H1 (cell line): Measurements from ENCODE around the gene RFXANK. TPM values are rescaled to one million over a fixed set of nuclear protein-coding genes. Genes with fewer than 3 reads are reported as not detected.

Experiments
- CTCF ChIA-PET: fragments of 300-600 bp; sonication (Branson Sonifier 250); formaldehyde crosslinking; loops from one replicate; lab custom pipeline; 2021; ENCODE audit not compliant: partially characterized antibody; lab: Charles Lee
- POLR2A ChIA-PET: fragments of 300-600 bp; sonication (Branson Sonifier 250); formaldehyde crosslinking; loops from one replicate; lab custom pipeline; 2021; ENCODE audit warnings: inconsistent platforms; ENCODE audit not compliant: partially characterized antibody; lab: Charles Lee
- DNase-seq, 2 experiments: peaks; one replicate each; pipeline versions ENCODE4 v3.0.0 to v3.0.0-alpha.2; 2010 to 2022; ENCODE audit warnings: low spot score in 2 of 2, low read depth in 1 of 2, mixed read lengths in 1 of 2
- FAIRE-seq: peaks from 2 replicates; lab custom pipeline; 2011; peaks lifted over from hg19 to GRCh38; lab: Jason Lieb, UNC
- H2AFZ ChIP-seq: 2 replicates; pipeline ENCODE4 v1.8.1; 2012; ENCODE audit warnings: low read length, inconsistent platforms
- H2AK5ac ChIP-seq: 2 replicates; pipeline ENCODE4 v1.6.1; 2013; ENCODE audit warnings: low read depth, low read length
- H2BK120ac ChIP-seq: replicated peaks from 2 replicates; pipeline ENCODE3; 2013; ENCODE audit warnings: low read depth, low read length, inconsistent platforms
- H2BK12ac ChIP-seq: 2 replicates; pipeline ENCODE4 v1.6.1; 2013; ENCODE audit warnings: low read depth, low read length
- H2BK15ac ChIP-seq: 2 replicates; pipeline ENCODE4 v1.6.1; 2013; ENCODE audit warnings: low read length
- H2BK20ac ChIP-seq: 2 replicates; pipeline ENCODE4 v1.6.1; 2013; ENCODE audit warnings: low read length
- H2BK5ac ChIP-seq: 2 replicates; pipeline ENCODE4 v1.6.1; 2013; ENCODE audit warnings: low read depth, low read length
- H3K14ac ChIP-seq: 2 replicates; pipeline ENCODE4 v1.6.1; 2013; ENCODE audit warnings: inconsistent platforms; ENCODE audit not compliant: insufficient read length
- H3K18ac ChIP-seq: 2 replicates; pipeline ENCODE4 v1.6.1; 2013; ENCODE audit warnings: low read length; ENCODE audit errors: extremely low read depth
- H3K23ac ChIP-seq: 2 replicates; pipeline ENCODE4 v1.6.1; 2013; ENCODE audit warnings: inconsistent platforms; ENCODE audit not compliant: insufficient read length
- H3K23me2 ChIP-seq: 2 replicates; pipeline ENCODE4 v1.6.1; 2013; ENCODE audit warnings: low read depth, low read length
- H3K27ac ChIP-seq: 2 replicates; pipeline ENCODE4 v1.6.1; 2011; ENCODE audit warnings: low read depth, low read length, inconsistent platforms
- H3K27me3 ChIP-seq, 4 experiments: replicated peaks in 1 of 4; 1 replicate in 1 of 4; 2 replicates in 3 of 4; pipeline versions ENCODE4 v1.6.1 to v1.8.1; 2011 to 2013; ENCODE audit warnings: low read length in 3 of 4, mild to moderate bottlenecking in 3 of 4, inconsistent platforms in 2 of 4, mixed read lengths in 2 of 4, moderate library complexity in 1 of 4; ENCODE audit not compliant: control insufficient read depth in 3 of 4, insufficient read depth in 3 of 4; ENCODE audit errors: extremely low read depth in 1 of 4
- H3K36me3 ChIP-seq, 4 experiments: 2 replicates each; pipeline versions ENCODE4 v1.6.1 to v1.8.1; 2011 to 2013; ENCODE audit warnings: mild to moderate bottlenecking in 4 of 4, low read length in 3 of 4, moderate library complexity in 2 of 4, control low read depth in 1 of 4, inconsistent platforms in 1 of 4; ENCODE audit not compliant: insufficient read depth in 4 of 4, control insufficient read depth in 2 of 4
- H3K4ac ChIP-seq: replicated peaks from 2 replicates; pipeline ENCODE3; 2013; ENCODE audit warnings: low read length, low read depth, mixed read lengths, inconsistent platforms; ENCODE audit not compliant: insufficient read length
- H3K4me1 ChIP-seq, 4 experiments: replicated peaks in 1 of 4; 1 replicate in 1 of 4; 2 replicates in 3 of 4; pipeline versions ENCODE4 v1.6.1 to v1.8.1; 2011 to 2013; ENCODE audit warnings: low read length in 3 of 4, inconsistent platforms in 2 of 4, mixed read lengths in 1 of 4; ENCODE audit not compliant: insufficient read depth in 4 of 4, control insufficient read depth in 3 of 4
- H3K4me2 ChIP-seq, 2 experiments: 2 replicates each; pipeline versions ENCODE4 v1.6.1 to v1.8.1; 2011 to 2013; ENCODE audit warnings: low read depth in 2 of 2, low read length in 2 of 2, control low read depth in 1 of 2, inconsistent platforms in 1 of 2, mild to moderate bottlenecking in 1 of 2; ENCODE audit not compliant: insufficient read depth in 1 of 2
- H3K4me3 ChIP-seq, 4 experiments: fragments of 200-600, 300-600 bp in 1 of 4; sonication (generic), shearing (Covaris generic), sonication (Bioruptor Twin) in 1 of 4; 2 replicates each; pipeline versions ENCODE4 v1.5.1 to v1.8.1; 2011 to 2016; ENCODE audit warnings: low read length in 4 of 4, low read depth in 3 of 4, control low read depth in 2 of 4, inconsistent platforms in 2 of 4, mild to moderate bottlenecking in 2 of 4, mixed read lengths in 1 of 4, moderate library complexity in 1 of 4; ENCODE audit not compliant: insufficient read depth in 2 of 4; ENCODE audit errors: extremely low read depth in 1 of 4
- H3K56ac ChIP-seq: replicated peaks from 2 replicates; pipeline ENCODE3; 2013; ENCODE audit warnings: low read depth, mild to moderate bottlenecking, mixed read lengths, low read length, inconsistent platforms; ENCODE audit not compliant: insufficient read length
- H3K79me1 ChIP-seq: 2 replicates; pipeline ENCODE4 v1.6.1; 2013; ENCODE audit warnings: low read depth, low read length, control low read depth
- H3K79me2 ChIP-seq, 2 experiments: 2 replicates each; pipeline versions ENCODE4 v1.6.1 to v1.8.1; 2012 to 2013; ENCODE audit warnings: low read length in 2 of 2, mild to moderate bottlenecking in 2 of 2, inconsistent platforms in 1 of 2; ENCODE audit not compliant: insufficient read depth in 2 of 2, control insufficient read depth in 1 of 2
- H3K9ac ChIP-seq, 4 experiments: replicated peaks in 1 of 4; 1 replicate in 1 of 4; 2 replicates in 3 of 4; pipeline versions ENCODE4 v1.6.1 to v1.8.1; 2011 to 2013; ENCODE audit warnings: low read depth in 3 of 4, low read length in 3 of 4, control low read depth in 2 of 4, mild to moderate bottlenecking in 2 of 4, moderate library complexity in 2 of 4, inconsistent platforms in 1 of 4; ENCODE audit errors: extremely low read depth in 1 of 4
- H3K9me3 ChIP-seq, 2 experiments: 2 replicates each; pipeline versions ENCODE4 v1.6.1 to v1.8.1; 2012 to 2013; ENCODE audit warnings: mild to moderate bottlenecking in 2 of 2, moderate library complexity in 2 of 2, control low read depth in 1 of 2, inconsistent platforms in 1 of 2, low read depth in 1 of 2, low read length in 1 of 2, mixed read lengths in 1 of 2; ENCODE audit not compliant: insufficient read depth in 2 of 2
- H4K20me1 ChIP-seq, 2 experiments: replicated peaks in 1 of 2; 2 replicates each; pipeline versions ENCODE3 to v1.8.1; 2011 to 2013; ENCODE audit warnings: inconsistent platforms in 2 of 2, low read length in 2 of 2, mild to moderate bottlenecking in 1 of 2; ENCODE audit not compliant: insufficient read depth in 2 of 2, control insufficient read depth in 1 of 2
- H4K5ac ChIP-seq: 2 replicates; pipeline ENCODE4 v1.6.1; 2013; ENCODE audit warnings: low read length, low read depth, mixed read lengths, inconsistent platforms; ENCODE audit not compliant: insufficient read length
- H4K8ac ChIP-seq: 2 replicates; pipeline ENCODE4 v1.8.0; 2013; ENCODE audit warnings: mild to moderate bottlenecking, moderate library complexity, low read length, inconsistent platforms; ENCODE audit not compliant: insufficient read depth; ENCODE audit errors: extremely low read depth
- H4K91ac ChIP-seq: replicated peaks from 2 replicates; pipeline ENCODE3; 2013; ENCODE audit warnings: low read length, mixed read lengths, inconsistent platforms; ENCODE audit not compliant: insufficient read length
- BACH1 ChIP-seq: IDR thresholded peaks from 2 replicates; pipeline ENCODE4 v1.6.1; 2012; ENCODE audit warnings: low read length, improper control_type of control experiment
- CREB1 ChIP-seq: IDR thresholded peaks from 2 replicates; pipeline ENCODE4 v1.6.1; 2012; ENCODE audit warnings: inconsistent platforms
- EZH2 ChIP-seq: fragments of 200-600 bp; sonication (generic); IDR thresholded peaks from 2 replicates; pipeline ENCODE4 v1.7.1; 2012; ENCODE audit warnings: low read depth, mild to moderate bottlenecking, moderate library complexity, low read length, inconsistent platforms; ENCODE audit not compliant: severe bottlenecking
- GABPA ChIP-seq: IDR thresholded peaks from 2 replicates; pipeline ENCODE4 v1.6.1; 2011; ENCODE audit warnings: mild to moderate bottlenecking, low read length, moderate library complexity, borderline replicate concordance; ENCODE audit not compliant: insufficient read depth
- HDAC6 ChIP-seq: IDR thresholded peaks from one replicate; pipeline ENCODE4 v1.7.1; 2012; ENCODE audit warnings: low read depth, mild to moderate bottlenecking, inconsistent platforms, low read length, moderate library complexity
- MAFK ChIP-seq: IDR thresholded peaks from 2 replicates; pipeline ENCODE4 v1.6.1; 2012; ENCODE audit warnings: low read depth, mild to moderate bottlenecking, improper control_type of control experiment, low read length
- POLR2A ChIP-seq, 2 experiments: IDR thresholded peaks; 1 replicate in 1 of 2; 2 replicates in 1 of 2; pipeline ENCODE4 v1.6.1; 2011; ENCODE audit warnings: low read depth in 2 of 2, low read length in 2 of 2, mild to moderate bottlenecking in 2 of 2; ENCODE audit errors: control extremely low read depth in 1 of 2
- SIN3A ChIP-seq, 2 experiments: IDR thresholded peaks in 1 of 2; conservative IDR thresholded peaks in 1 of 2; 2 replicates each; pipeline ENCODE4 v1.6.1; 2011 to 2012; ENCODE audit warnings: low read length in 2 of 2, improper control_type of control experiment in 1 of 2, low read depth in 1 of 2, mild to moderate bottlenecking in 1 of 2
- SIRT6 ChIP-seq: IDR thresholded peaks from one replicate; pipeline ENCODE4 v1.7.1; 2012; ENCODE audit warnings: low read length, inconsistent platforms
- TAF7 ChIP-seq: optimal IDR thresholded peaks from 2 replicates; pipeline ENCODE3; 2011; ENCODE audit warnings: low read depth, mild to moderate bottlenecking, inconsistent platforms, low read length, moderate library complexity, borderline replicate concordance
- ZNF274 ChIP-seq: IDR thresholded peaks from 2 replicates; pipeline ENCODE4 v1.7.0; 2012; ENCODE audit warnings: low read length, borderline replicate concordance; ENCODE audit errors: extremely low read depth
- WGBS, 2 experiments: shearing (Covaris generic) in 1 of 2; methylation state at CpG; one replicate each; pipeline versions ENCODE4 v1.1.6 to v1.1.7; 2013 to 2015; ENCODE audit warnings: low lambda C conversion rate in 2 of 2, mixed read lengths in 2 of 2, inconsistent platforms in 1 of 2, low coverage in 1 of 2, missing lambda C conversion rate in 1 of 2; ENCODE audit not compliant: insufficient replicate concordance in 2 of 2, insufficient coverage in 1 of 2, insufficient read length in 1 of 2; ENCODE audit errors: extremely low coverage in 1 of 2, missing lambda C conversion rate in 1 of 2; 5-methylcytosine and 5-hydroxymethylcytosine counted together
- polyA plus RNA-seq, 7 experiments: library from polyadenylated mRNA; depleted of rRNA in 3 of 7; stranded (reverse) in 5 of 7; unstranded in 2 of 7; fragments of >200 nt in 5 of 7; fragments of 200-250 nt in 2 of 7; gene quantifications; 1 replicate in 5 of 7; 2 replicates in 1 of 7; 4 replicates in 1 of 7; pipeline versions ENCODE4 v1.2.1 to v1.2.3, GENCODE V29; 2011 to 2013; ENCODE audit warnings: missing spikeins in 2 of 7, mixed read lengths in 2 of 7
- total RNA-seq: library from RNA; stranded (reverse); fragmentation: NEBNext Ultra II Directional; extraction: Animal tissue kit (Norgen Biotek cat#: 25700); gene quantifications from 2 replicates; pipeline ENCODE4 v1.2.1, GENCODE V29; 2021

Gene RFXANK
- total and polyA plus RNA-seq, 2 of the 8 experiments (the other 6 are each of a cell fraction or from before 2014, with no cell fraction given), result 72.9 to 87.5 TPM

- H3K14ac ChIP-seq, result no peak overlapping the region
- 0 out of 2 replicates have a peak overlapping the region, but pooled peaks have one; percentile 44 for H2BK5ac ChIP-seq
- H3K4me3 ChIP-seq, result peak overlapping the region in 1 of 4 experiments; percentile 29; a peak in 2 of 8 replicates
- H3K79me1 ChIP-seq, result no peaks in the 10 kb centered on the region
- H3K79me2 ChIP-seq, result no peaks in the 10 kb centered on the region
- H4K8ac ChIP-seq, result peak overlapping the region; percentile 51; the same call in 1 of the 2 replicates
- ChIA-PET POLR2A (interaction anchor here (0.7 to 5.7 kb wide), 4 partner anchors 9 to 31 kb away, joined by 3 to 33 read pairs (median 12); no protein-coding TSS in a partner anchor), CTCF (interaction anchor here (0.7 to 4.7 kb wide), 21 partner anchors 10 to 345 kb away, joined by 3 to 85 read pairs (median 4); partner anchors contain the start of gene NR2C2AP)
- no peak overlapping the region for H3K4me2 ChIP-seq
- H3K23ac ChIP-seq, result no peak overlapping the region
- peak overlapping the region; percentile 91 for H4K91ac ChIP-seq
- H2BK12ac ChIP-seq, result no peak overlapping the region; the same call in 1 of the 2 replicates
- peak overlapping the region; percentile 75 for H4K5ac ChIP-seq
- H3K4me1 ChIP-seq, result peaks cover 0 to 2% (median under 1%) of the 10 kb centered on the region in 4 experiments; a peak in 2 of 7 replicates
- H2BK20ac ChIP-seq, result no peak overlapping the region
- FAIRE-seq (no peak), DNase-seq (peak; percentile 67 to 100)
- H3K9ac ChIP-seq, result no peak overlapping the region
- no peak overlapping the region for H2AFZ ChIP-seq
- H3K27ac ChIP-seq, result no peak overlapping the region
- H3K4ac ChIP-seq, result peak overlapping the region; percentile 78
- no peak overlapping the region for H2BK15ac ChIP-seq
- no peaks in the 10 kb centered on the region for H3K36me3 ChIP-seq
- no peaks in the 10 kb centered on the region for H4K20me1 ChIP-seq
- no peaks in the 10 kb centered on the region; a peak in 1 of 7 replicates for H3K27me3 ChIP-seq
- no peak overlapping the region for H2BK120ac ChIP-seq
- WGBS, 2 experiments, result 51% methylated on average over 25 of the region's 47 CpGs; no CpG with 5 or more reads in 1 of the 2 experiments
- no peak overlapping the region for H3K56ac ChIP-seq
- no peaks in the 10 kb centered on the region for H3K9me3 ChIP-seq
- no peak overlapping the region for H2AK5ac ChIP-seq
- no peak overlapping the region; the same call in 1 of the 2 replicates for H3K18ac ChIP-seq
- no peaks in the 10 kb centered on the region for H3K23me2 ChIP-seq
- TF ChIP-seq SIN3A (conservative IDR thresholded peaks at IDR 0.05 in 1 of 2, IDR thresholded peaks at IDR 0.05 in 1 of 2; ENCODE audit: low read depth in 1 of 2, low read length in 2 of 2) (peak in 1 of 2 experiments; percentile 59; a peak in 1 of 4 replicates), TAF7 (no peak), SIRT6 (no peak), ZNF274 (no peak), HDAC6 (no peak), MAFK (no peak), EZH2 (no peak), POLR2A (IDR thresholded peaks at IDR 0.05; ENCODE audit: control extremely low read depth in 1 of 2, low read depth in 2 of 2, low read length in 2 of 2) (no peak), CREB1 (peak; percentile 45; the same call in 1 of the 2 replicates), GABPA (peak; percentile 75; the same call in 1 of the 2 replicates), BACH1 (no peak)
Observed at GRCh38 chr19:19145684-19146608, 46.1 kb upstream of the RFXANK start.
